ENCODE data around the gene RAB8B. TPM values are rescaled to one million over a fixed set of nuclear protein-coding genes. Genes with fewer than 3 reads are reported as not detected.

Gene RAB8B
- total RNA-seq, 1 experiment from 2014 or later, result 17.6 TPM

- TF ChIP-seq TCF7L2 (IDR thresholded peaks at IDR 0.05; ENCODE audit: low read depth, low read length), result no peak
- no peak for TF ChIP-seq POLR2AphosphoS5 (IDR thresholded peaks at IDR 0.05; ENCODE audit: low read depth, low read length)
- no peak for TF ChIP-seq SIN3A (IDR thresholded peaks at IDR 0.05; ENCODE audit: borderline replicate concordance, insufficient read depth, low read depth, low read length)
- no peak for TF ChIP-seq CTCF (IDR thresholded peaks at IDR 0.05)
- no peak for TF ChIP-seq REST (IDR thresholded peaks at IDR 0.05; ENCODE audit: insufficient read depth in 1 of 2, low read depth in 2 of 2, low read length in 1 of 2)
- in situ Hi-C loops (cut with HindIII; ENCODE audit: low pct_unique_long_range_greater_than_20kb, low sequenced_read_pairs), result no loop called here
These were observed 93.7 kb downstream of the RAB8B start for GRCh38 chr15:63283126-63283525.

GRCh38 chr15:63284335-63284734, 94.9 kb downstream of the RAB8B start:
- Histone ChIP-seq H3K36me3 (ENCODE audit: control insufficient read depth, insufficient read depth, low read length) (no peaks in the 10 kb centered on the region), H3K27me3 (ENCODE audit: control insufficient read depth, insufficient read depth, low read length) (no peaks in the 10 kb centered on the region), H3K27ac (ENCODE audit: low read length) (no peak overlapping the region), H3K9me3 (ENCODE audit: control insufficient read depth, insufficient read depth, low read depth, low read length) (no peaks in the 10 kb centered on the region), H3K4me1 (ENCODE audit: control insufficient read depth, insufficient read depth, low read length) (no peaks in the 10 kb centered on the region; the same call in 1 of the 2 replicates), H3K4me3 (ENCODE audit: low read depth in 2 of 2, low read length in 2 of 2) (no peak overlapping the region)
- in situ Hi-C loops (cut with HindIII; ENCODE audit: low pct_unique_long_range_greater_than_20kb, low sequenced_read_pairs) (no loop called here), intact Hi-C loops (cut with micrococcal nuclease; ENCODE audit: unreplicated experiment) (no loop called here)
- ATAC-seq (no peak), DNase-seq (ENCODE audit: low read depth, low spot score) (no peak)
- no TSS peak for BruUV-seq (replicated peaks)
- TF ChIP-seq POLR2AphosphoS5 (IDR thresholded peaks at IDR 0.05; ENCODE audit: low read depth, low read length) (no peak), TCF7L2 (IDR thresholded peaks at IDR 0.05; ENCODE audit: low read depth, low read length) (no peak), CTCF (IDR thresholded peaks at IDR 0.05) (no peak), SIN3A (IDR thresholded peaks at IDR 0.05; ENCODE audit: borderline replicate concordance, insufficient read depth, low read depth, low read length) (no peak), REST (IDR thresholded peaks at IDR 0.05; ENCODE audit: insufficient read depth in 1 of 2, low read depth in 2 of 2, low read length in 1 of 2) (no peak)
- POLR2A ChIA-PET, result no interaction called here
- CTCF ChIA-PET, result no interaction called here

More at GRCh38 chr15:63283126-63283525, 93.7 kb downstream of the RAB8B start:
- BruUV-seq (replicated peaks), result no TSS peak
- ATAC-seq (no peak), DNase-seq (ENCODE audit: low read depth, low spot score) (no peak)
- ChIA-PET CTCF (no interaction called here), POLR2A (no interaction called here)
- Histone ChIP-seq H3K9me3 (ENCODE audit: control insufficient read depth, insufficient read depth, low read depth, low read length) (no peaks in the 10 kb centered on the region), H3K36me3 (ENCODE audit: control insufficient read depth, insufficient read depth, low read length) (no peaks in the 10 kb centered on the region), H3K27me3 (ENCODE audit: control insufficient read depth, insufficient read depth, low read length) (no peaks in the 10 kb centered on the region), H3K27ac (ENCODE audit: low read length) (no peak overlapping the region), H3K4me1 (ENCODE audit: control insufficient read depth, insufficient read depth, low read length) (peaks cover 3% of the 10 kb centered on the region), H3K4me3 (ENCODE audit: low read depth in 2 of 2, low read length in 2 of 2) (no peak overlapping the region)
- intact Hi-C loops (cut with micrococcal nuclease; ENCODE audit: unreplicated experiment), result no loop called here
